Epithelial cell of esophagus (primary cell): Measurements from ENCODE around the gene TPO.

Experiments used
- DNase-seq: peaks from one replicate; pipeline ENCODE4 v3.0.0; 2010; ENCODE audit warnings: low read depth
- H3K4me3 ChIP-seq: 2 replicates; pipeline ENCODE4 v1.5.1; 2011; ENCODE audit warnings: mild to moderate bottlenecking, low read length, control low read depth
- CTCF ChIP-seq: IDR thresholded peaks from 2 replicates; pipeline ENCODE4 v1.5.1; 2011; ENCODE audit warnings: low read depth, mild to moderate bottlenecking, low read length, control low read depth, inconsistent platforms; ENCODE audit not compliant: insufficient read depth; ENCODE audit errors: missing control alignments

Gene TPO

DNA sequence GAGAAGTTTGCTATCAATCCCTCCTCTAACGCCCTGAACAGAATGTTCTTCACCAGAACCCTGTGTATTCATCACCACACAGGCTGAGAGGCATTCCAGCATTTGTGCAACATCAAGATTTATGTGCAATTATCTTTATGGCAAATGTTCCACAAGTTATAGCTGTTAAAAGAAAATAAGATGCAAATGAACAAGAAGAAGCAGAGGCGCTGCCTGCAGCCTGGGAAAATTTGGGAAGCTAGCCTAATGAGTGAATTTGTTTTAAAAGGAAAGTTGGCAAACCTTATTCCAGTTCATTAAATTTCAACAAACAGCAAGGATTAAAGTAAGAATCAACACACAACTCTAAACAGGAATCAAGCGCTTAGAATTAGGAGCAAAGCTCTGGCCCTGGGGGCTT lies 5.3 kb downstream of the TPO start:
- no peak for DNase-seq
- TF ChIP-seq CTCF: no peak
- H3K4me3 ChIP-seq: no peak overlapping the region

DNA sequence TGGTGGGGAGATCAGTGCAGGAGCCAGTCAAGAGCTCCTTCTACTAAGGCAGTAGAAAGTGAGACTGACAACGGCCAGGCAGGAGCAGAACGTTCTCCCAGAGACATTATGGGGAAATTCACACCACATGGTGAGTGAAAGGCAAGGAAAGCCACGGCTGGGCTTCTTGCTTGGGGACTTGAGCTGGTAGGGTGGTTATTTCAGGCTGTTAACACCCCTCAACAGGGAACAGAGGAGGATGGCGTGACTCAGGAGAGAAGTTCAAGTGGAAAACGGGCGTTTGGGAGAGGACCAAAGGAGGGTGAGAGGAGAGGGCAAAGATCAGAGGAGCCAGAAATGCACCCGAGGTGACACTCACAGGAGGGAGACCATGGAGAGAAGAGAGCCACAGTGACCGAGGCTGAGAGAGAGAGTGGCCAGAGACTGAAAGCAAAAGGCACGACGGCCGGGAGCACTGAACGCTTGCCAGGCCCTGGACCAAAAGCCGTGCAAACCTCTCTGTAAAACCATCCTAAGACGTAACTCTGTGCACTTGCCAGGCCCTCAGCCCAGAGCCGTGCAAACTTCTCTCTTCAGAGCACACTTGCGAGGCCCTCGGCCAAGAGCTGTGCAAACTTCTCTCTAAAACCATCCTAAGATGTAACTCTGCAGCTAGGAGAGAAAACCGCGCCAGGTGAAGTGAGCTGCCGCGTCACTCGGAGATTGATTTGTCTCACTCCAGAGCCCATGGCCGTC lies 7.7 kb downstream of the TPO start:
- no peak for DNase-seq
- H3K4me3 ChIP-seq: no peak overlapping the region
- TF ChIP-seq CTCF: no peak

DNA sequence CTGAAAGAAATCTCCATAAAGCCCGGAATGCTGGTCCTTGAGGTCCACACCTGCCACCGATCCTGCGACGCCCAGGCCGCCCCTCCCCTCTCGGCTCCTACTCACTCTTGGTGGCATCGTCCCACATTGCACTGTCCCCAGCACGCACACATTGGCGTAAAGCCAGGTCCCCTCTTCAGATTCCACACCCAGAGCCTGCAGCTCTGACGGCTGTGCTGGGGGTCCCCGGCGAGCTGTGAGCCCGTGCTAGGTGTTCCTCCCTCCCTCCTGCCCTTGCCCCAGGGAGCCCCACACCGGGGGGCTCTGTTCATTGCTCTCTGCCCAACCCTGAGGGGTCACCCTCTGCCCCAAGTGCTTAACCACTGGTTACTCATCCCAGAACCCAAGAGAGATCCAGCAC lies 8.5 kb downstream of the TPO start:
- TF ChIP-seq CTCF: no peak
- DNase-seq: no peak
- no peak overlapping the region for H3K4me3 ChIP-seq

DNA sequence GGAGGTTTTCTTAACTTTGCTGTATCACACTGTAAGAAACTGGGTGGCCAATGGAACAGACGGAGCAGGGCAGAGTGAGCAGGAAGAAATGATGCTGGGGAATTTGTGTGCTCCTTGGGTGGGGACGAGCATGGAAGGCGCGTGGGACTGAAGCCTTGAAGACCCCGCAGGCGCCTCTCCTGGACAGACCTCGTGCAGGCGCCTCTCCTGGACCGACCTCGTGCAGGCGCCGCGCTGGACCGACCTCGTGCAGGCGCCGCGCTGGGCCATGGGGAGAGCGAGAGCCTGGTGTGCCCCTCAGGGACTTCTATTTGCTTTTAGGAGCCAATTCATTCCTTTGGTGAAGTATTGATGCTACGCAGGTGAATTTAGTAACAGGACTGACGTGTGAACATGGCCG lies 8.9 kb downstream of the TPO start:
- TF ChIP-seq CTCF: no peak
- DNase-seq: no peak

GRCh38 chr2:1422716-1423285 lies 9.5 kb downstream of the TPO start:
- DNase-seq: no peak
- H3K4me3 ChIP-seq: no peak overlapping the region
- TF ChIP-seq CTCF: no peak

More for the DNA sequence above, 8.9 kb downstream of the TPO start:
- no peak overlapping the region for H3K4me3 ChIP-seq

- H3K4me3 ChIP-seq: no peak overlapping the region
- no peak for TF ChIP-seq CTCF
- no peak for DNase-seq
These were observed 13.8 kb downstream of the TPO start for GRCh38 chr2:1427086-1427485.

DNA sequence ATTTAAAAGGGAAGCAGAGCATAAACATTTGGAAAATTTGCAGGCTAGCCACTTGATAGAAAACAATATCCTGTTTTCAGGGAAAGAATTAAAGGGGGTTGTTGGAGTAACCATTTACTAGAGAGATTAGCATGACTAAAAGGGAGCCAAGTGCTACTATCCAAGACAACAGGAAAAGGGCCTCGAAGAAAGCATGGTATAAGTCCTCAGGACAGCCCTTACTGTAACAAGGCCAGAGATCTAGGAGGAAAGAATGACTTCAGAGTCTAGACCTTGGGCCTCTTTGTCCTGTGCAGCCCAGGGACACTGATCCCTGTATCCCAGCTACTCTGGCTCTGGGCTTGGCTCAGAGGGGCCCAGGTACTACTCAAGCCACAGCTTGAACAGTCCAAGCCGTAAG lies 16.6 kb downstream of the TPO start:
- no peak for DNase-seq
- no peak overlapping the region for H3K4me3 ChIP-seq
- no peak for TF ChIP-seq CTCF
